ENCODE data around the gene SHH.

- TF ChIP-seq POLR2AphosphoS5 (IDR thresholded peaks at IDR 0.05; ENCODE audit: insufficient read depth, low read depth, low read length) = no peak
- no peak for TF ChIP-seq POLR2A (IDR thresholded peaks at IDR 0.05; ENCODE audit: low read depth, low read length)
- TF ChIP-seq, protein P1, sequence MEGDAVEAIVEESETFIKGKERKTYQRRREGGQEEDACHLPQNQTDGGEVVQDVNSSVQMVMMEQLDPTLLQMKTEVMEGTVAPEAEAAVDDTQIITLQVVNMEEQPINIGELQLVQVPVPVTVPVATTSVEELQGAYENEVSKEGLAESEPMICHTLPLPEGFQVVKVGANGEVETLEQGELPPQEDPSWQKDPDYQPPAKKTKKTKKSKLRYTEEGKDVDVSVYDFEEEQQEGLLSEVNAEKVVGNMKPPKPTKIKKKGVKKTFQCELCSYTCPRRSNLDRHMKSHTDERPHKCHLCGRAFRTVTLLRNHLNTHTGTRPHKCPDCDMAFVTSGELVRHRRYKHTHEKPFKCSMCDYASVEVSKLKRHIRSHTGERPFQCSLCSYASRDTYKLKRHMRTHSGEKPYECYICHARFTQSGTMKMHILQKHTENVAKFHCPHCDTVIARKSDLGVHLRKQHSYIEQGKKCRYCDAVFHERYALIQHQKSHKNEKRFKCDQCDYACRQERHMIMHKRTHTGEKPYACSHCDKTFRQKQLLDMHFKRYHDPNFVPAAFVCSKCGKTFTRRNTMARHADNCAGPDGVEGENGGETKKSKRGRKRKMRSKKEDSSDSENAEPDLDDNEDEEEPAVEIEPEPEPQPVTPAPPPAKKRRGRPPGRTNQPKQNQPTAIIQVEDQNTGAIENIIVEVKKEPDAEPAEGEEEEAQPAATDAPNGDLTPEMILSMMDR (IDR thresholded peaks at IDR 0.05; ENCODE audit: extremely low read depth in 1 of 2, insufficient read depth in 1 of 2, low read depth in 1 of 2, low read length in 2 of 2) = no peak
- TF ChIP-seq, protein P2, sequence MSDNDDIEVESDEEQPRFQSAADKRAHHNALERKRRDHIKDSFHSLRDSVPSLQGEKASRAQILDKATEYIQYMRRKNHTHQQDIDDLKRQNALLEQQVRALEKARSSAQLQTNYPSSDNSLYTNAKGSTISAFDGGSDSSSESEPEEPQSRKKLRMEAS (IDR thresholded peaks at IDR 0.05; ENCODE audit: insufficient read depth, insufficient read length) = no peak
- no peak for TF ChIP-seq EZH2 (IDR thresholded peaks at IDR 0.05; ENCODE audit: borderline replicate concordance, low read depth, low read length, severe bottlenecking)
These were observed 35.7 kb downstream of the SHH start for GRCh38 chr7:155776606-155777005.
